ENCODE results near the gene TAF4. TPM values are rescaled to one million over a fixed set of nuclear protein-coding genes. Genes with fewer than 3 reads are reported as not detected.

TAF4 gene
- total RNA-seq, 1 experiment from 2014 or later: 94.9 TPM

- Histone ChIP-seq H3K36me3 (ENCODE audit: control insufficient read depth, insufficient read depth, low read length) (no peaks in the 10 kb centered on the region; the same call in 1 of the 2 replicates), H3K9me3 (no peaks in the 10 kb centered on the region), H3K27me3 (replicated peaks; ENCODE audit: control insufficient read depth, insufficient read depth, low read length) (no peaks in the 10 kb centered on the region), H3K4me1 (no peaks in the 10 kb centered on the region), H3K4me3 (ENCODE audit: low read depth, low read length) (no peak overlapping the region)
- intact Hi-C loops (cut with micrococcal nuclease; ENCODE audit: unreplicated experiment): no loop called here
- ChIA-PET POLR2A (interaction anchor here (0.6 to 0.7 kb wide), 2 partner anchors 57 to 1753 kb away, joined by 3 to 4 read pairs; no protein-coding TSS in a partner anchor), CTCF (interaction anchor here (1.0 kb wide), 1 partner anchor 103 kb away, joined by 3 read pairs; the partner anchor contains the start of gene LSM14B)
- Mint-ChIP-seq H3K36me3 (ENCODE audit: insufficient read depth, unreplicated experiment) (peaks cover 16% of the 10 kb centered on the region), H3K27me3 (ENCODE audit: insufficient read depth, unreplicated experiment) (no peaks in the 10 kb centered on the region), H3K4me3 (ENCODE audit: unreplicated experiment) (no peak overlapping the region), H3K9me3 (ENCODE audit: unreplicated experiment) (no peaks in the 10 kb centered on the region), H3K27ac (ENCODE audit: unreplicated experiment) (no peak overlapping the region), H3K4me1 (ENCODE audit: low read depth, unreplicated experiment) (peaks cover 16% of the 10 kb centered on the region)
- BruUV-seq (replicated peaks): no TSS peak
- TF ChIP-seq CTCF (IDR thresholded peaks at IDR 0.05; ENCODE audit: insufficient read depth in 1 of 2, low read depth in 1 of 2, low read length in 1 of 2, severe bottlenecking in 1 of 2, unreplicated experiment in 1 of 2): no peak
- DNase-seq: no peak
Observed at GRCh38 chr20:62018437-62019143, 47.1 kb downstream of the TAF4 start.

DNA sequence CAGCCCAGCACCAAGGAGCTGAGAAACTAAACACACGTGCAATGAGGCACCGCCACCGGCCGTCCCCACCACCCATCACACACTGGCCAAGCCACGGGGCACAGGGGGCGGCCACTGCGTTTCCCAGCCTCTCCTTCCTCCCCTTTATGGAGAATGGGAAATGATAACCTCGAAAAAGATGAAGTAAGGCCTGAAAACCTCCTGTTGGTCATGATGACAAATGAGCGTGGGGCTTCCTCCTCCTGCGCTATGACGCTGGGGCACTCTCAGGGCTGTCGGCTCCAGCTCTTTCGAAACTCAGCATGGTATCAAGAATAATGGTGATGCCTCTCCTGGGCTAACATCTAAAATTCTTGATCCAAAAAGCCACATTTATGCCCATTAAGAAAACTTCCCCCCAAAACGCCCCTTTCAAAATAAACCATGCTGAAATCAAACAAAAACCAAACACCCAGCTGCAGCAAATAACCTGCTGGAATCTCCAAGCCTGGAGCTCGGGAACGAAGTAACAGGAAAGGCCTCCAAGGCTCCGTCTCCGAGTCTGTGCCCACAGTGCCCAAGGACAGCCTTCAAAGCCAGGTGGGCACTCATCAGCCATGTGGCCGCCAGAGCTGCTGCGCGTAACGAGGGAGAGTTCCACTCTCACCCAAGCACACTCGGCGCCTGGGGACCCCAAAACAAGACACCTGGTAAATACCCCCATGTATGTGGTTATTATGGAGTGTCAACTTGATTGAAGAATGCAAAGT, 50.0 kb downstream of the TAF4 start:
- no peaks in the 10 kb centered on the region for H3K9me3 ChIP-seq
- Mint-ChIP-seq H3K27me3 (ENCODE audit: insufficient read depth, unreplicated experiment) (no peaks in the 10 kb centered on the region), H3K4me1 (ENCODE audit: low read depth, unreplicated experiment) (peaks cover 4% of the 10 kb centered on the region), H3K36me3 (ENCODE audit: insufficient read depth, unreplicated experiment) (peaks cover 44% of the 10 kb centered on the region), H3K27ac (ENCODE audit: unreplicated experiment) (no peak overlapping the region), H3K4me3 (ENCODE audit: unreplicated experiment) (no peak overlapping the region), H3K9me3 (ENCODE audit: unreplicated experiment) (no peaks in the 10 kb centered on the region)
- no peaks in the 10 kb centered on the region for H3K4me1 ChIP-seq
- no peaks in the 10 kb centered on the region for H3K27me3 ChIP-seq (replicated peaks; ENCODE audit: control insufficient read depth, insufficient read depth, low read length)
- H3K4me3 ChIP-seq (ENCODE audit: low read depth, low read length): no peak overlapping the region
- DNase-seq: no peak
- BruUV-seq (replicated peaks): no TSS peak
- no peak for TF ChIP-seq CTCF (IDR thresholded peaks at IDR 0.05; ENCODE audit: insufficient read depth in 1 of 2, low read depth in 1 of 2, low read length in 1 of 2, severe bottlenecking in 1 of 2, unreplicated experiment in 1 of 2)
- intact Hi-C loops (cut with micrococcal nuclease; ENCODE audit: unreplicated experiment): no loop called here
- ChIA-PET POLR2A (no interaction called here), CTCF (no interaction called here)
- peaks cover 1% of the 10 kb centered on the region; the same call in 1 of the 2 replicates for H3K36me3 ChIP-seq (ENCODE audit: control insufficient read depth, insufficient read depth, low read length)

- BruUV-seq (replicated peaks): no TSS peak
- no peaks in the 10 kb centered on the region for H3K9me3 Mint-ChIP-seq (ENCODE audit: unreplicated experiment)
- Histone ChIP-seq H3K36me3 (ENCODE audit: control insufficient read depth, insufficient read depth, low read length) (peaks cover 3% of the 10 kb centered on the region; the same call in 1 of the 2 replicates), H3K4me3 (ENCODE audit: low read depth, low read length) (no peak overlapping the region), H3K27me3 (replicated peaks; ENCODE audit: control insufficient read depth, insufficient read depth, low read length) (no peaks in the 10 kb centered on the region), H3K4me1 (no peaks in the 10 kb centered on the region), H3K9me3 (no peaks in the 10 kb centered on the region)
- peak overlapping the region; percentile 2 for H3K27ac Mint-ChIP-seq (ENCODE audit: unreplicated experiment)
- no peak for DNase-seq
- H3K27me3 Mint-ChIP-seq (ENCODE audit: insufficient read depth, unreplicated experiment): no peaks in the 10 kb centered on the region
- H3K36me3 Mint-ChIP-seq (ENCODE audit: insufficient read depth, unreplicated experiment): peaks cover 50% of the 10 kb centered on the region
- ChIA-PET POLR2A (no interaction called here), CTCF (no interaction called here)
- TF ChIP-seq CTCF (IDR thresholded peaks at IDR 0.05; ENCODE audit: insufficient read depth in 1 of 2, low read depth in 1 of 2, low read length in 1 of 2, severe bottlenecking in 1 of 2, unreplicated experiment in 1 of 2): no peak
- H3K4me1 Mint-ChIP-seq (ENCODE audit: low read depth, unreplicated experiment): no peaks in the 10 kb centered on the region
- H3K4me3 Mint-ChIP-seq (ENCODE audit: unreplicated experiment): no peak overlapping the region
- intact Hi-C loops (cut with micrococcal nuclease; ENCODE audit: unreplicated experiment): loop anchor here (5.0 kb wide), 2 partner anchors 47 to 107 kb away; partner anchors contain the start of gene LSM14B
Observed at GRCh38 chr20:62014889-62015537, 50.7 kb downstream of the TAF4 start.
